HG03571 (cell line): ENCODE results near the gene HMGB3.
"Not testable (repeated sequence)": the region's sequence is repeated elsewhere in the genome, so short reads cannot be mapped to it uniquely, and the experiment has no call there.

ENCODE experiments used
- ATAC-seq: cut with Tn5 transposase; IDR thresholded peaks from one replicate; pipeline ENCODE4 v1.9.1; 2021; ENCODE audit not compliant: unreplicated experiment

HMGB3 gene

DNA sequence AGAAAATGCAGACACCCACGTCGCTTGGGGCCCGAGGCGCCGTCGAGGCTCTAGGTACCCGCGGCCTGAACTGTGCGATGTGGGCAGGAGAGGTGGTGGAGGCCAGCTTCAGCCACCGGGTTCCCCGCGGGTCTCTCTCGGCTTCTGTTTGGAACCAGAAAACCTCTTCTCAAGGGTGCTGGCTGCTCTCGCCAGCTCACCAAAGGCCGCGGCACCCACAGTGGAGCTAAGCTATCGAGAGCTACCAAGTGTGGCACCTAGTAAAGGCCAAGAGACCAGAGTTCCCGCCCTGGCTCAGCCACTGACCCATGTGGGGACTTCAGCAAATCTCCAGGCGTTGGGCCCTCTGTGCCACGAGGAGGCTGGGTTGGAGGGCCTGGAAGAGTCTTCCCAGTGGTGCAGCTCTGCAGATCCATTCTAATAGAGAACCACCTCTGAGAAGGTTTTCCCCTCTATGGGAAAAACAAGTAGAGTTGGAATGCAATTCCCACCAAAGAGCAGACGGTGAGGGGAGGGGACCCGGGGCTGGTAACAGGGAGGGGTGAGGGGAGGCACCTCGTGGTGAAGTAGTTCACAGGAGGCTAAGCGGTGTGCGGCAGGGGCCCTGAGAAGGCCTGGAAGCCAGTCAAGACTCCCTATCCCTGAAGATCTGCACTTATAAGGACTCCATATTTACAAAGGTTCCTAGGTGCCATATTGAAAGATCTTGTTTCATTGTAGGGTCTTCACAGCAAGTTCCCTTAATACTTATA is 5.5 kb upstream of the HMGB3 start:
- no peak for ATAC-seq

DNA sequence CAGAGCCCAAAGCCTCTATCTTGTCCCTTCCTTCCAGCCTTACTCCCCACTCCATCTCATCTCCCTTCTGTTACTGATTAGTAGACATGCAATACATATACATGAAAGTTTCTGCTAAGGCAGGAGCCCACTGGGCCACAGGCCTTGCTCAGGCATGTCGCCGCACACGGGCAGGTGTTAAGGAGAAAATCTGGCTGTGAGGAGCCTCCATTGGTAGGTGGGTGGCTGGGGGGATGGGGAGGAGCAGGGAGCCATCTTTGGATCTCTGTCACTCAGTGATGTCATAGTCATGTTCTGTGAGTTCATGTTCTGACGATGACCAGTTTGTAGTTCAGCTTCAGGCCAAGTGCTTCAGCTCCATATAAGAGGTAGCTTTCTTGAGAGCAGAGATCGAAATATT is 2.9 kb upstream of the HMGB3 start:
- ATAC-seq: no peak

DNA sequence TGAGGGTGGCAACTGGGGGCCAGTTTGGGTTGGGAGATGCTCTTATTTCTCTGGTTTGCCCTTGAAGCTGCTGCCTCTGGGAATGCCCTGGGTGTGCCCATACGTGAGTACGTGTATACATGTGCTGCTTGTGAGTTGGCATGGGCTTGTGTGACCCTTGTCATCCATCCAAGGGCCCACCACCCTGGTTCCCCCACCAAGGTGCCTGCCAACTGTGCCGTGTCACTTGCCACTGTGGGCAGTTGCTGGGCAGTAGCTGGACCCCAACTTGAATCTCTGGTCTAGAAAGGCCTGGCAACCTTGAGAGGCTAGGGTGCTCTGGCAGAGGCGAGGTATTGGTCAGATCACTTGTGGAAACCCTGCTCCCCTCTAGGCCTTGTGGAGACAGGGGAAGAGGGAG is 2.4 kb upstream of the HMGB3 start:
- no peak for ATAC-seq

DNA sequence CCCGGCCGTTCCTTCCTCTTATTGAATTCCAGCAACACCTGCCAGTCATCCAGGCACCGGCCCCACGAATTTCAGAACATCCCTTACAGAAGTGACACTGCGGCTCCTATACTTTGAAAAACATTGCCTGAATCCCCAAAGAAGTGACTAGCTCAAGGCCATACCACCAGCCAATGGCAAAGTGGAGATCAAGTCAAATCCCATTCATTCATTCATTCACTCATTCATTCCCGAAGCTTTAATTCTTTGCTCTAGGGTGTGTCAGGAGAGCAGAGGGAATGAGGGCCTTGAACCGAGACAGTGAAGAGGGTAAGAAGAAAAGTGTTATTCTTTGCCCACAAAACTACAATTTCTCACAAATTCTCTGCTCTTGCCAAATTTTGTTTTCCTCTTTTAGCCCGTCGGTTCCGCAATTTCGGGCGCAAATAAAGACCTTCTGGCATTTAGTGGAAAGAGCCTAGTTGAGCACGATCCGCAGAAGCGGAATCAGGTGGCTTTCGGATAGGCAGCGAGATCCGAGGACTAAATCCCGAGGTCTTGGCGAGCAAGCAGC is 824 bp upstream of the HMGB3 start:
- no peak for ATAC-seq

DNA sequence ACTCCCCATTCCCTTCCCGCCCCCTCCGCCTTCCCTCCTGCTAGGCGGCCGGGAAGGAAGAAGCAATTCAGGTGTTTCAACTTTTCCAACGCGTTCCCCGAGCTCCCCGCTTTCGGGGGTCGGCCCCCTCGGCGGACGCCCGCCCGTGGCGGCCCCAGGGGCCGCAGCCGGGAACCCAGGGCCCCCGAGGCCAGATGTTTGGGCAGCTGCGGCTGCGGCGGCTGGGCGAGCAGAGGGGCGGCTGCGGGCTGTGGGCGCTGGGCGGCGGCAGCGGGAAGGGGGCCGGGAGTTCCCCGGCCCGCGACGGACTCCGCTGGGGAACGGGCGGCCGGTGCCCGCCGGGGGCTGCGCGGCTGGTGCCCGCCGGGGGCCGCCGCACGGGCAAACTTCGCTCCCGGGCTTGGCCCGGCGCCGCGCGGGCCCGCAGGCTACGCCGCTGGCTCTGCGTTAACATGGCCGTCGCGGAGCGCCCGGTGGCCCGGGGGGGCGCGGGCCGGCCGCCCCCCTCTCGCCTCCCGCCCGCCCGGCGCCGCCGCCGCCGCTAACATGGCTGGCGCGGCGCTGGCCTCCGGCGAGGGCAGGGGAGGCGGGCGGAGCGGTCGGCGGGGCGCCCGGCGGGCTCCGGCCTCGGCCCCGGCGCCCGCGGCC is 510 bp downstream of the HMGB3 start:
- peak; percentile 28 for ATAC-seq

DNA sequence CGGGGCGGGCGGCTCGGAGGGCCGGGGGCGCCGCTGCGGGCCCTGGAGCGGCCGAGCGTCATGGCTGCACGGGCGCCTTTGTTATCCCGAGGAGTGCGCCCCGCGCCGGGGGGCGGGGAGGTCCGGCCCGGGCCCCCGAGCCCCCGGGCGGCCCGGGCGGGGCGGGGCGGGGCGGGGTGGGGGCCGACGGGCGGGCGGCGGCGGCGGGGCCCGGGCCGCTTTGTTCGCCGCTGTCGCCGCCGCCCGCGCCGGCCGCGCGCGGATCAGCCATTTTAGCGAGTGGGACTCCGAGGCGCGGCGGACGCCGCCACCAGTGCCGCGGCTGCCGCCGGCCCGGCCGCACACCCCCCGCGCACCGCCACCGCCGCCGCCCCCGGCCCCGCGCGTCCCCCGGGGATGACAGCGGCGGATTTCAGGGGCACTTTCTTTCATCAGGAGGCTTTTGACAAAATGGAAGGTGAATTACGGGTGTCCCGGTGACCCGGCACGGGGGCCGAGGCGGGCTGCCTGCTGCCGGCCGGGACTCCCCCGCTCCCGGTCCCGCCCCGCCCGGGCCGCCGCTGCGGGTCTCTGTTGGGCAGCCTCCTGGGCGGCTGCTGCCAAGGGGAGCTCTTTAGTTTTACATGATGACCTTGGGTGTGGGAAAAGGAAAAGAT is 1.2 kb downstream of the HMGB3 start:
- ATAC-seq: no peak

DNA sequence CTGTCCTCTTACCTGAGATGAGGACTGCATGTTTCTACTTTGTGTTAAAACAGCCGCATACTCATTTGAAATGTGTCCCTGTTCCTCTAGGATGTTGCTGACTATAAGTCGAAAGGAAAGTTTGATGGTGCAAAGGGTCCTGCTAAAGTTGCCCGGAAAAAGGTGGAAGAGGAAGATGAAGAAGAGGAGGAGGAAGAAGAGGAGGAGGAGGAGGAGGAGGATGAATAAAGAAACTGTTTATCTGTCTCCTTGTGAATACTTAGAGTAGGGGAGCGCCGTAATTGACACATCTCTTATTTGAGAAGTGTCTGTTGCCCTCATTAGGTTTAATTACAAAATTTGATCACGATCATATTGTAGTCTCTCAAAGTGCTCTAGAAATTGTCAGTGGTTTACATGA is 4.6 kb downstream of the HMGB3 start:
- not testable (repeated sequence) for ATAC-seq

DNA sequence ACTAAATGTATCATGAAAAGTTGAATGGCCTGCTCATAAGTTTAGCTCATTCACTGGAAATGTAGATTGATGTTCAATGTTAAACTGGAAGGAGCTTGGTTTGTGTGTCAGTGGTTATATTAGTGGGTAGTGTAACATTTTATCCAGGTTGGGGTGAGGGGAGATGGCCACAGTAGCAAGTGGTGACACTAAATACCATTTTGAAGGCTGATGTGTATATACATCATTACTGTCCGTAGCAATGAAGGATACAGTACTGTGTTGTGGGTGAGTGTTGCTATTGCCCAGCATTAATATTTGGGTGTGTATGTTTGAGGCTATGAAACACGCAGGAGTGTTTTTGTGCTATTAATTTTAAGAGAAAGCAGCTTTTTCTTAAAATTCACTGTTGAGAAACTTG is 6.3 kb downstream of the HMGB3 start:
- no peak for ATAC-seq

DNA sequence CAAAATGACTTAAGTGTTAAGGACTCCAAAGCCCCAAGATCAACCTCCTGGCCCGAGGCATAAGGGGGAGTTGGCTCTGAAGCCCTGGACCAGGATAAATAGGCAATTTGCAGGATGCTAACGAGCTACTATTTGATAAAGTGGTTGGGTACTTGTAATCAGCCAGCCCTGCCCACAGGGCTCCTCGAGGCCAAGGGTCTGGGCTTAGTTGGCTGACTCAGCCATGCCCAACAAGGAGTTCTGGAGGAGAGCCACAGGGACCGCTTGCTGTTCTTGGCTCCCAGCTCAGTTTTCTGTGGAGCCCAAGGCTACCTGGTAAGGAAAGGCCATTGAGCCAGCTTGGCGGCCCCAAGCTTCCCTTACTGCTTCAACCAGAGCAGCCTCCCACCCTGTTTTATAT is 7.8 kb downstream of the HMGB3 start:
- no peak for ATAC-seq

DNA sequence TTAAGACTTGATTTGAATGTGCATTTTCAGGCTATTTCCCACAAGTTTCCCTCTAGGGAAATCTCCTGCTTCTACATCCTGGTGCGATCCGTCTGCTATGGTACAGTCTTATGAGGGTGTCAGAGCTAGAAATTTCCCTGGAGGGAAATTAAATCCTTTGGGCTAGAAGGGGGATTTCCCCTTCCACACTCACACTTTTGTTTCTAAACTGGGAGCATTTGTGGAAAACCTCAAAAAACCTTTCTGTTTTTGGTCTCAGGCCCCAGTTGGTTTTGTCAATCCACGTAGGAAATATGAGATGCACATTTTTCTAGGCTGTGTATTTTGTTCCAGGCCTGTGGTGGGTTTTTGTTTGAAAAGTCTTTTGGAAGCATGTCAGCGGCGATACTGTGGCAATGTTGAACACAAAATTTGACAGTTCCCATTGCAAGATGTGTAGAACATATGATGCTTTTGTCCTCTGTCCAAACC is 17.8 kb downstream of the HMGB3 start:
- ATAC-seq: no peak

DNA sequence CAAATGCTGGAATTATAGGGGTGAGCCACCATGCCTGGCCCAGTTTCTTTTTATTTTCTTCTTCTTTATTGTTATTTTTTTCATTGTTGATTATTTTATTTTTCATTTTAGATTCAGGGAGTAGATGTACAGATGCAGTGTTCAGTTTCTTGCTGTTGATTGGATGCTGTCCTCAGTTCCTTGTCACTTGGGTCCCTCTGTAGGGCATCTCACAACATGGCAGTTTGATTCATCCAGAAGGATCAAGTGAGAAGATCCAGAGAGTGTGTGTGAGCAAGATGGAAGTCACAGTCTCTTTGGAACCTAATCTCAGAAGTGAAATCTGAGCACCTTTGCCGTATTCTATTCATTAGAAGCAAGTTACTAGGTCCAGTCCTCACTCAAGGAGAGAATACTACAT is 20.9 kb downstream of the HMGB3 start:
- no peak for ATAC-seq

DNA sequence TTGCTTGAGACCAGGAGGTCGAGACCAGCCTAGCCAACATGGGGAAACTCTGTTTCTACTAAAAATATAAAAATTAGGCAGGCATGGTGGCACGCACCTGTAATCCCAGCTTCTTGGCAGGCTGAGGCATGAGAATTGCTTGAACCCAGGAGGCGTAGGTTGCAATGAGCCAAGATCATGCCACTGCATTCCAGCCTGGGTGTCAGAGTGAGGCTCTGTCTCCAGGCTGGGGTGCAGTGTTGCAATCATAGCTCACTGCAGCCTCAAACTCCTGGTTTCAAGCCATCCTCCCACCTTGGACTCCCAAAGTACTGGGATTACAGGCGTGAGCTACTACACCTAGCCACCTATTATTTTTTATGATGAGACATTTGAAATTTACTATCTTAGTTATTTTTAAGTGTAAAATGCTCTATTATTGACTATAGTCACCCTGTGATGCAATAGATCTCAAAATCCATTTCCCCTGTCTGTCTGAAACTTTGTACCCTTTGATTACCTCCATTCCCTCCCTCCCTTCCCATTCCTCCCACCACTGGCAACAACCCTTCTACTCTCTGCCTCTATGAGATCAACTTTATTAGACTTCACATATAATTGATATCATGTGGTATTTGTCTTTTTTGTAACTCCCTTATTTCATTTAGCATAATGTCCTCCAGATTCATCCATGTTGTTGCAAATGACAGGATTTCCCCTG is 23.4 kb downstream of the HMGB3 start:
- no peak for ATAC-seq

DNA sequence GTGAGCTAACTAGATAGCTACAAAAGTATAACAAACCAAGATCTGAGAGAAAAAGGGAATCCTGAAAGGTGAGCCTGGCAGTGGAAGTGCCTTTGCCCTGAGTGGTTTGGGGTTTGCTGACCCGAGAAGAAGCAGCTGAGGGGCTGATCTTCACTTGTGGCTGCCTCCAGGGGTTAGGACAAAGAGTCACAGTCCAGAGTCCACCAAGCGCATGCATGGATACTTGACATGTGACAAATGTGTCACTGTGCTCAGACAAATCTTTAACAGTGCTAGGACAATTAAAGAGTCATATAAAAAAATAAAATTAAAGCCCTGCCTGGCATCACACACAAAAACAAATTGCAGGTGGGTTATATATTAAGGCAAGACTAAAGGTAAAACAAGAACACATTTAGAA is 26.4 kb downstream of the HMGB3 start:
- no peak for ATAC-seq

DNA sequence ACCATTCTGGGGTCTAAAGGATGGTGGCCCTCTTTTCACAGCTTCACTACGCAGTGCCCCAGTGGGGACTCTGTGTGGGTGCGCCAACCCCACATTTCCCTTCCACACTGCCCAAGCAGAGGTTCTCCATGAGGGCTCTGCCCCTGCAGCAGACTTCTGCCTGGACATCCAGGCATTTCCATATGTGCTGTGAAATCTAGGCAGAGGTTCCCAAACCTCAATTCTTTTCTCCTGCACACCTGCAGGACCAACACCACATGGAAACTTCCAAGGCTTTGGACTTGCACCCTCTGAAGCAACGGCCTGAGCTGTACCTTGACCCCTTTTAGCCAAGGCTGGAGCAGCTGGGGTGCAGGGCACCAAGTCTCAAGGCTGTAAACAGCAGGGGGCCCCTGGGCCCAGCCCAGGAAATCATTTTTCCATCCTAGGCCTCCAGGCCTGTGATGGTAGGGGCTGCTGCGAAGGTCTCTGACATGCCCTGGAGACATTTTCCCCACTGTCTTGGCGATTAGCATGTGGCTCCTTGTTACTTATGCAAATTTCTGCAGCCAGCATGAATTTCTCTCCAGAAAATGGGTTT is 30.1 kb downstream of the HMGB3 start:
- no peak for ATAC-seq

DNA sequence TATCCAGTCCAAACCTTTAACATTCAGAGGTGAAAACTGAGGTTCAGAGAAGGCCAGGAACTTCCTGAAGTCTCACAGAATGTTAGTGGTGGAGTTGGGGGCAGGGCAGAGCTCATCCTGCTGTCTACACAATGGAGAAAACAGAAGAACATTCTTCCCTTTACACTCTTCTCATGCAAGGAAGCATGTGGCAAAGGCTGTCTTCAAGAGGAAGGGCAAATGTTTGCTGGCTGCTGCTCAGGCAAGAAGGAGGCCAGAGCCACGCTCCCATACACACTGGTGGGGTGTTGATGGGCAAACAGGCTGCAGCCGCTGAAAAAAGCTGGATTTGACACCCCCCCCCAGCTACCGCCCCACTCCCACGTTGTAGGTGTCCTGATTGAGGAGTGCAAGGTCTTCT is 32.5 kb downstream of the HMGB3 start:
- no peak for ATAC-seq

DNA sequence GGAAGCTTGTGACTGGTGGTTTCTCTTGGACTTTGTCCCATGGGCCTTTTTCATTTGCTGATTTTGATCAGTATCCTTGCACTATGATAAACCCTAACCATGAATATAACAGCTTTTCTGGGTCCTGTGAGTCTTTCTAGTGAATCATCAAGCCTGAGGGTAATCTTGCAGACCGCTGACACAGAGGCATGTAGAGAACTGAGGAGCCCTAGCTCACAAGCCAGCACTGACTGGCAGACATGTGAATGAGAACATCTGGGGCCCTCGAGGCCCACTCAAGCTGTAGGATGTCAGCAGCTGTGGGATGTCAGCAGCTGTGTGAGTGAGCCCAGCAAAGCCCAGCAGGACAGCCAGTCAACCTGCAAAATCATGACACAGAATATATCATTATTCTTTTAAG is 36.7 kb downstream of the HMGB3 start:
- ATAC-seq: no peak

DNA sequence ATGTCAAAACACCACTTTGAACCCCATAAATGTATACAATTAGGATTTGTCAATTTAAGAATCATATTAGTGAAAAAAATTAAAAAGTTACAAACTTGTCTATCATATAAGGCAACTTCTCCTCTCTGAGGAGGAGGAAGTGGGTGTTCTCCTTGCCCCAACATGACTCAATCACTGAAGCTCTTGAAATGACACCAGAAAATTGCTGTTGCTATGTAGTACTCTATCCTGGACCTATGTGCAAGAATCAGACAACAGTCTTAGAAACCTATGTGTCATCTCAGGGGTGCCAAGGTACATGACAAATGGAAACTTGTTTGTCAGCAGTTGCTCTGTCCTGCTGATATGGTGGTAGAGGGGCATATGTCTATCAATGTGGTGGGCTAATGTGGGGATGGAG is 47.7 kb downstream of the HMGB3 start:
- ATAC-seq: no peak

DNA sequence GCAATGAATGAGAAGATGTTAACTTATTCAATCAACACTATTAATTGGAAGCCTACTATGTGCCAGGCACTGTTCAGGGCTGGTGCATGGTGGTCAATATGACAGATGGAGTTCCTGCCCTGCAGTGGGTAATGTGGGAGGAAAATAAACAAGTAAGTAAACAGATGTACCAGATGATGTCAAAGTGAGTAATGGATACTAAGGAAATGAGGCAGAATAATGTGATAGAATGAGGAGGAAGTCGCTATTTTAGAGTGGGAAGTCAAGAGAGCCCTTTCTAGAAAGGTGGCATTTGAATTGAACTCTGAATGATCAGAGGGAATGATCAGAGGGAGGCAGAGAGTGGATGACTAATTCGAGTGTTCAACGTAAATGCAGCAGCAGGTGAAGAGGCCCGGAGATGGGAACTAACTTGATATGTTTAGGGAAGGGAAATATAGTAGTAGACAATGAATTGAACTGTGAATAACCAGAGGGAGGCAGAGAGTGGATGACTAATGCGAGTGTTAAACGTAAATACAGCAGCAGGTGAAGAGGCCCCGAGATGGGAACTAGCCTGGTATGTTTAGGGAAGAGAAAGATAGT is 48.3 kb downstream of the HMGB3 start:
- ATAC-seq: no peak

DNA sequence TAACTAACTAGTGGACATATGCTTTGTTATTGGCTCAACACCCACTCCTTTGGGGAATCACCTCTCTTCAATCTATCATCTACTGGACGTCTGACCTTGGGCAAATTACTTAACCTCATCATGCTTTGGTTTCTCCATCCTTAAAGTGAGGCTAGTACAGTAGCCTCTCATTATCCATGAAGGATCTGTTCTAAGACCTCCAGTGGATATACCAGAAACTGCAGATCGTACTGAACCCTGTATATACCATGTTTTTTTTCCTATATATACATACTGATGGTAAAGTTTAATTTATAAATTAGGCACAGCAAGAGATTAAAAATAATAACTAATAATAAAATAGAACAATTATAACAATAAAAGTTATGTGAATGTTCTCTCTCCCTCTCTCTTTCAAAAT is 56.2 kb downstream of the HMGB3 start:
- no peak for ATAC-seq
